Endothelial cell (in vitro differentiated cells): Measurements from ENCODE around the gene TXNDC17. TPM values are rescaled to one million over a fixed set of nuclear protein-coding genes. Genes with fewer than 3 reads are reported as not detected.
A peak's percentile ranks its signal among the peaks of the same experiment; 100 is the strongest.

Experiments used
- DNase-seq: peaks from one replicate; pipeline ENCODE4 v3.0.0; 2021; ENCODE audit warnings: low spot score
- H3K27ac Mint-ChIP-seq: one replicate; pipeline ENCODE4 v1.8.0; 2021; ENCODE audit warnings: mixed read lengths, inconsistent platforms; ENCODE audit not compliant: unreplicated experiment
- H3K27me3 Mint-ChIP-seq: one replicate; pipeline ENCODE4 v1.8.0; 2021; ENCODE audit warnings: mild to moderate bottlenecking, moderate library complexity, mixed read lengths, inconsistent platforms; ENCODE audit not compliant: unreplicated experiment
- H3K36me3 Mint-ChIP-seq: one replicate; pipeline ENCODE4 v1.8.0; 2021; ENCODE audit warnings: mild to moderate bottlenecking, low read depth, mixed read lengths, inconsistent platforms; ENCODE audit not compliant: unreplicated experiment
- H3K4me1 Mint-ChIP-seq: one replicate; pipeline ENCODE4 v1.8.0; 2021; ENCODE audit warnings: mild to moderate bottlenecking, mixed read lengths, inconsistent platforms; ENCODE audit not compliant: unreplicated experiment
- H3K4me3 Mint-ChIP-seq: one replicate; pipeline ENCODE4 v1.8.0; 2021; ENCODE audit warnings: mild to moderate bottlenecking, mixed read lengths, inconsistent platforms; ENCODE audit not compliant: unreplicated experiment
- H3K9me3 Mint-ChIP-seq: one replicate; pipeline ENCODE4 v1.8.0; 2021; ENCODE audit warnings: mixed read lengths, inconsistent platforms; ENCODE audit not compliant: unreplicated experiment
- CTCF ChIP-seq: fragments of 200-600 bp; sonication (generic); IDR thresholded peaks from one replicate; pipeline ENCODE4 v1.5.0; 2021; ENCODE audit warnings: antibody characterized with exemption; ENCODE audit not compliant: unreplicated experiment
- total RNA-seq: library from RNA; stranded (reverse); fragmentation: NEBNext Ultra II Directional; extraction: Animal tissue kit (Norgen Biotek cat#: 25700); gene quantifications from one replicate; pipeline ENCODE4 v1.2.1, GENCODE V29; 2021; ENCODE audit not compliant: unreplicated experiment

TXNDC17 gene
- total RNA-seq, 1 donor from 2014 or later = 94.2 TPM

- Mint-ChIP-seq H3K27ac (no peak overlapping the region), H3K27me3 (peaks cover 16% of the 10 kb centered on the region), H3K4me1 (peaks cover 14% of the 10 kb centered on the region), H3K36me3 (peaks cover 18% of the 10 kb centered on the region), H3K4me3 (peak overlapping the region; percentile 71), H3K9me3 (no peaks in the 10 kb centered on the region)
- no peak for DNase-seq
- no peak for TF ChIP-seq CTCF
These were observed 2.6 kb upstream of the TXNDC17 start for GRCh38 chr17:6638046-6638908.

GRCh38 chr17:6639014-6639585 is 1.8 kb upstream of the TXNDC17 start:
- Mint-ChIP-seq H3K9me3 (no peaks in the 10 kb centered on the region), H3K4me3 (peak overlapping the region; percentile 96), H3K4me1 (peaks cover 14% of the 10 kb centered on the region), H3K27me3 (peaks cover 16% of the 10 kb centered on the region), H3K36me3 (peaks cover 12% of the 10 kb centered on the region), H3K27ac (peak overlapping the region; percentile 61)
- DNase-seq = no peak
- no peak for TF ChIP-seq CTCF

GRCh38 chr17:6639586-6640535 is 999 bp upstream of the TXNDC17 start:
- H3K4me1 Mint-ChIP-seq = peaks cover 14% of the 10 kb centered on the region
- peaks cover 16% of the 10 kb centered on the region for H3K27me3 Mint-ChIP-seq
- H3K9me3 Mint-ChIP-seq = no peaks in the 10 kb centered on the region
- H3K36me3 Mint-ChIP-seq = peaks cover 14% of the 10 kb centered on the region
- TF ChIP-seq CTCF = no peak
- peak overlapping the region; percentile 99 for H3K27ac Mint-ChIP-seq
- peak; percentile 46 for DNase-seq
- peak overlapping the region; percentile 96 for H3K4me3 Mint-ChIP-seq

GRCh38 chr17:6641247-6641863 is 495 bp downstream of the TXNDC17 start:
- Mint-ChIP-seq H3K27ac (peak overlapping the region; percentile 99), H3K4me3 (peak overlapping the region; percentile 96), H3K27me3 (peaks cover 16% of the 10 kb centered on the region), H3K36me3 (peaks cover 16% of the 10 kb centered on the region), H3K4me1 (peaks cover 14% of the 10 kb centered on the region), H3K9me3 (no peaks in the 10 kb centered on the region)
- TF ChIP-seq CTCF = no peak
- DNase-seq = no peak
